ENCODE results near the gene FADS2. TPM values are rescaled to one million over a fixed set of nuclear protein-coding genes. Genes with fewer than 3 reads are reported as not detected.
A peak's percentile ranks its signal among the peaks of the same experiment; 100 is the strongest.

The FADS2 gene
- total and polyA plus RNA-seq, 12 donors, result 12.2 to 37.0 (median 23.5) TPM

- intact Hi-C loops (cut with DNase I), result loop anchor here in 3 of 10 donors (5.0 to 10.0 kb wide), 3 partner anchors 34 to 47 kb away; partner anchors contain the start of genes FADS1 (in 2 of the 3) and FADS2 (in 1 of the 3)
- Histone ChIP-seq H3K4me3 (no peak overlapping the region), H3K9me3 (no peaks in the 10 kb centered on the region), H3K36me3 (peaks cover 0 to 76% (median 0%) of the 10 kb centered on the region in 9 donors), H3K4me1 (peaks cover 6 to 27% (median 14%) of the 10 kb centered on the region in 9 donors), H3K27me3 (no peaks in the 10 kb centered on the region), H3K27ac (peak overlapping the region in 8 of 10 donors; percentile 64 to 88 (median 70))
- 30 to 49% methylated on average over 9 of the region's 9 CpGs for WGBS, 2 donors
- no peak for TF ChIP-seq CTCF (IDR thresholded peaks at IDR 0.05)
- peak; percentile 49 to 62 for DNase-seq
- peak; percentile 63 to 87 (median 80) for ATAC-seq
These were observed 33.5 kb downstream of the FADS2 start for GRCh38 chr11:61861634-61862033.

GRCh38 chr11:61862714-61863547 is 34.8 kb downstream of the FADS2 start:
- Histone ChIP-seq H3K36me3 (peaks cover 0 to 63% (median 0%) of the 10 kb centered on the region in 9 donors), H3K4me1 (peaks cover 6 to 27% (median 14%) of the 10 kb centered on the region in 9 donors), H3K27me3 (no peaks in the 10 kb centered on the region), H3K4me3 (no peak overlapping the region), H3K9me3 (no peaks in the 10 kb centered on the region), H3K27ac (peak overlapping the region in 4 of 10 donors; percentile 66 to 83 (median 74))
- DNase-seq (no peak), ATAC-seq (no peak)
- intact Hi-C loops (cut with DNase I), result loop anchor here in 3 of 10 donors (5.0 to 10.0 kb wide), 3 partner anchors 36 to 48 kb away; partner anchors contain the start of genes FADS1 (in 2 of the 3) and FADS2 (in 1 of the 3)
- 92% methylated on average over 18 of the region's 18 CpGs for WGBS, 2 donors
- no peak for TF ChIP-seq CTCF (IDR thresholded peaks at IDR 0.05)

- no peak for TF ChIP-seq CTCF (IDR thresholded peaks at IDR 0.05)
- 92 to 94% methylated on average over 13 of the region's 13 CpGs for WGBS, 2 donors
- Histone ChIP-seq H3K36me3 (peaks cover 0 to 60% (median 0%) of the 10 kb centered on the region in 9 donors), H3K4me3 (no peak overlapping the region), H3K4me1 (peaks cover 6 to 27% (median 14%) of the 10 kb centered on the region in 9 donors), H3K27ac (no peak overlapping the region), H3K9me3 (no peaks in the 10 kb centered on the region), H3K27me3 (no peaks in the 10 kb centered on the region)
- DNase-seq (no peak), ATAC-seq (no peak)
- intact Hi-C loops (cut with DNase I), result loop anchor here in 3 of 10 donors (2.0 to 10.0 kb wide), 4 partner anchors 36 to 65 kb away; partner anchors contain the start of genes FADS1 (in 2 of the 3) and FADS2 (in 1 of the 3)
These were observed 35.5 kb downstream of the FADS2 start for GRCh38 chr11:61863548-61864081.

Data from heart right ventricle (tissue), 16 donors.